Erythroblast (primary cell): ENCODE measurements around the gene DMD.

Experiments
- DNase-seq, 2 experiments: peaks; one replicate each; lab custom pipeline; 2025; lab: John Stamatoyannopoulos, UW
- GATA1 ChIP-seq: IDR thresholded peaks from 2 replicates; pipeline ENCODE4 v1.6.1; 2011; ENCODE audit warnings: low read depth, mild to moderate bottlenecking, control low read depth, low read length, moderate library complexity
- POLR2A ChIP-seq: IDR thresholded peaks from 2 replicates; pipeline ENCODE4 v1.6.1; 2011; ENCODE audit warnings: mild to moderate bottlenecking, low read length

DMD gene

GRCh38 chrX:31093639-31093975 is 2117.7 kb downstream of the DMD start:
- no peak for TF ChIP-seq POLR2A
- no peak for TF ChIP-seq GATA1
- no peak for DNase-seq

GRCh38 chrX:31092970-31093638 is 2118.2 kb downstream of the DMD start:
- DNase-seq: no peak
- no peak for TF ChIP-seq GATA1
- no peak for TF ChIP-seq POLR2A

GRCh38 chrX:31092476-31092875 is 2118.9 kb downstream of the DMD start:
- no peak for TF ChIP-seq GATA1
- no peak for TF ChIP-seq POLR2A
- no peak for DNase-seq

- DNase-seq: no peak
Measured at GRCh38 chrX:31091819-31092218, 2119.5 kb downstream of the DMD start.

GRCh38 chrX:31074522-31074921 is 2136.8 kb downstream of the DMD start:
- TF ChIP-seq POLR2A (no peak), GATA1 (no peak)
- DNase-seq: no peak

More at GRCh38 chrX:31091819-31092218, 2119.5 kb downstream of the DMD start:
- TF ChIP-seq POLR2A (no peak), GATA1 (no peak)

- TF ChIP-seq POLR2A: no peak
- no peak for TF ChIP-seq GATA1
- DNase-seq: no peak
Measured at GRCh38 chrX:31071725-31072124, 2139.6 kb downstream of the DMD start, which contains the start of gene FTHL17. Gene FTHL17 (minus strand): TSS chrX:31072041. CDS start chrX:31071953, 88 bp downstream.

- TF ChIP-seq POLR2A: no peak
- no peak for TF ChIP-seq GATA1
- DNase-seq: no peak
Measured at GRCh38 chrX:31071262-31071661, 2140.1 kb downstream of the DMD start.

- DNase-seq: no peak
- TF ChIP-seq POLR2A: no peak
- no peak for TF ChIP-seq GATA1
Measured at GRCh38 chrX:31070057-31070468, 2141.3 kb downstream of the DMD start.
